Fibroblast of villous mesenchyme (primary cell): ENCODE measurements around the gene C16orf92. TPM values are rescaled to one million over a fixed set of nuclear protein-coding genes. Genes with fewer than 3 reads are reported as not detected.

ENCODE experiments used
- DNase-seq: peaks from one replicate; pipeline ENCODE4 v3.0.0-alpha.2; 2010; ENCODE audit warnings: low read depth
- H3K4me3 ChIP-seq: 2 replicates; pipeline ENCODE4 v1.5.1; 2011; ENCODE audit warnings: low read depth, mild to moderate bottlenecking, low read length
- CTCF ChIP-seq: IDR thresholded peaks from 2 replicates; pipeline ENCODE4 v1.5.1; 2012; ENCODE audit warnings: low read depth, mild to moderate bottlenecking, low read length; ENCODE audit not compliant: insufficient read depth
- total RNA-seq: library from RNA; depleted of rRNA; stranded (reverse); fragments of >200 nt; gene quantifications from 2 replicates; pipeline ENCODE4 v1.2.3, GENCODE V29; 2012

Gene C16orf92
- total RNA-seq, 1 donor = not detected

GRCh38 chr16:30067584-30067916, 44.6 kb downstream of the C16orf92 start:
- no peak for TF ChIP-seq CTCF
- no peak for DNase-seq

GRCh38 chr16:30068333-30068732, 45.3 kb downstream of the C16orf92 start:
- no peak overlapping the region for H3K4me3 ChIP-seq
- DNase-seq = no peak
- TF ChIP-seq CTCF = no peak

More at GRCh38 chr16:30067584-30067916, 44.6 kb downstream of the C16orf92 start:
- peak overlapping the region; percentile 92 for H3K4me3 ChIP-seq

GRCh38 chr16:30068750-30069610, 46.0 kb downstream of the C16orf92 start:
- H3K4me3 ChIP-seq = no peak overlapping the region
- TF ChIP-seq CTCF = peak; percentile 63
- peak; percentile 42 for DNase-seq

GRCh38 chr16:30069611-30070462, 46.8 kb downstream of the C16orf92 start:
- peak; percentile 53 for DNase-seq
- TF ChIP-seq CTCF = no peak
- H3K4me3 ChIP-seq = no peak overlapping the region

- DNase-seq = no peak
Measured at GRCh38 chr16:30070490-30070889, 47.5 kb downstream of the C16orf92 start.

More at GRCh38 chr16:30070490-30070889, 47.5 kb downstream of the C16orf92 start:
- no peak for TF ChIP-seq CTCF
- no peak overlapping the region for H3K4me3 ChIP-seq

Other genes starting within 250 kb of the C16orf92 start
- not detected in 2 replicates for gene ZG16, start 244.9 kb upstream of the C16orf92 start, total RNA-seq
- gene KIF22, start 232.4 kb upstream of the C16orf92 start, total RNA-seq = 32.5 and 45.3 TPM in 2 replicates
- 166 and 269 TPM in 2 replicates for gene MAZ, start 216.7 kb upstream of the C16orf92 start, total RNA-seq
- gene PRRT2, start 211.0 kb upstream of the C16orf92 start, total RNA-seq = 3.0 and 3.2 TPM in 2 replicates
- gene PAGR1, start 207.0 kb upstream of the C16orf92 start, total RNA-seq = 20.3 and 20.7 TPM in 2 replicates
- 211 and 250 TPM in 2 replicates for gene MVP, start 202.7 kb upstream of the C16orf92 start, total RNA-seq
- gene CDIPT, start 160.0 kb upstream of the C16orf92 start, total RNA-seq = 60.9 and 84.6 TPM in 2 replicates
- gene SEZ6L2, start 123.6 kb upstream of the C16orf92 start, total RNA-seq = 2.6 and 4.7 TPM in 2 replicates
- 5.2 and 7.8 TPM in 2 replicates for gene ASPHD1, start 122.7 kb upstream of the C16orf92 start, total RNA-seq
- 8.2 and 10.0 TPM in 2 replicates for gene KCTD13, start 97.0 kb upstream of the C16orf92 start, total RNA-seq
- gene TMEM219, start 61.1 kb upstream of the C16orf92 start, total RNA-seq = 72.8 and 75.1 TPM in 2 replicates
- gene TAOK2, start 49.3 kb upstream of the C16orf92 start, total RNA-seq = 48.0 and 63.9 TPM in 2 replicates
- gene HIRIP3, start 27.6 kb upstream of the C16orf92 start, total RNA-seq = 4.7 and 6.8 TPM in 2 replicates
- gene INO80E, start 27.0 kb upstream of the C16orf92 start, total RNA-seq = 25.9 and 31.2 TPM in 2 replicates
- under 0.01 and 0.32 TPM in 2 replicates for gene DOC2A, start 12.2 kb upstream of the C16orf92 start, total RNA-seq
- gene TLCD3B, start 8.1 kb downstream of the C16orf92 start, total RNA-seq = 0.32 TPM in 1 of 2 replicates, not detected in the other
- 545 and 622 TPM in 2 replicates for gene ALDOA, start 42.6 kb downstream of the C16orf92 start, total RNA-seq
- gene PPP4C, start 52.8 kb downstream of the C16orf92 start, total RNA-seq = 196 and 209 TPM in 2 replicates
- 0.32 and 0.43 TPM in 2 replicates for gene TBX6, start 68.7 kb downstream of the C16orf92 start, total RNA-seq
- gene YPEL3, start 73.0 kb downstream of the C16orf92 start, total RNA-seq = 8.6 and 14.5 TPM in 2 replicates
- gene GDPD3, start 90.3 kb downstream of the C16orf92 start, total RNA-seq = 0.32 and 0.43 TPM in 2 replicates
- 27.7 and 36.3 TPM in 2 replicates for gene MAPK3, start 100.0 kb downstream of the C16orf92 start, total RNA-seq
- 1.6 and 3.5 TPM in 2 replicates for gene CORO1A, start 160.4 kb downstream of the C16orf92 start, total RNA-seq
- gene BOLA2B, start 170.5 kb downstream of the C16orf92 start, total RNA-seq = 46.6 and 140 TPM in 2 replicates
- 16.8 and 49.3 TPM in 2 replicates for gene SLX1A, start 170.7 kb downstream of the C16orf92 start, total RNA-seq
- 3.5 and 3.9 TPM in 2 replicates for gene SULT1A3, start 176.1 kb downstream of the C16orf92 start, total RNA-seq
- gene NPIPB13, start 225.3 kb downstream of the C16orf92 start, total RNA-seq = 0.97 TPM in 1 of 2 replicates, not detected in the other